Lung (tissue), 12 donors: ENCODE results near the gene PRKCE. TPM values are rescaled to one million over a fixed set of nuclear protein-coding genes. Genes with fewer than 3 reads are reported as not detected.

Source experiments
- ATAC-seq: fragments of 200-7000 bp; cut with Tn5 transposase; one replicate; pipeline ENCODE4 v1.9.1; 2020; ENCODE audit warnings: moderate number of reproducible peaks; ENCODE audit not compliant: insufficient read depth, low FRiP score
- DNase-seq, 3 donors: peaks; one replicate each; pipeline ENCODE4 v3.0.0-alpha.2; 2013 to 2017
- H3K27ac ChIP-seq, 2 donors: one replicate each; pipeline ENCODE4 v1.5.1; 2013; ENCODE audit warnings: mild to moderate bottlenecking in 2 of 2, moderate library complexity in 2 of 2, control low read depth in 1 of 2, inconsistent platforms in 1 of 2, low read depth in 1 of 2, low read length in 1 of 2
- H3K27me3 ChIP-seq, 3 donors: one replicate each; pipeline ENCODE4 v1.5.1; 2013; ENCODE audit warnings: low read length in 2 of 3; ENCODE audit not compliant: control insufficient read depth in 3 of 3, insufficient read depth in 3 of 3
- H3K36me3 ChIP-seq, 4 donors: one replicate each; pipeline ENCODE4 v1.5.1; 2013; ENCODE audit warnings: low read length in 4 of 4, mild to moderate bottlenecking in 1 of 4, moderate library complexity in 1 of 4; ENCODE audit not compliant: control insufficient read depth in 4 of 4, insufficient read depth in 4 of 4
- H3K4me1 ChIP-seq, 5 donors: one replicate each; pipeline ENCODE4 v1.5.1; 2013; ENCODE audit warnings: low read length in 5 of 5, mild to moderate bottlenecking in 2 of 5, moderate library complexity in 1 of 5; ENCODE audit not compliant: control insufficient read depth in 5 of 5, insufficient read depth in 5 of 5
- H3K4me3 ChIP-seq: one replicate; pipeline ENCODE4 v1.5.1; 2013; ENCODE audit warnings: mild to moderate bottlenecking, control low read depth, moderate library complexity
- H3K9ac ChIP-seq, 2 donors: one replicate each; pipeline ENCODE4 v1.5.1; 2013; ENCODE audit warnings: low read length in 2 of 2, control low read depth in 1 of 2; ENCODE audit not compliant: insufficient read depth in 1 of 2
- H3K9me3 ChIP-seq, 4 donors: one replicate each; pipeline ENCODE4 v1.5.1; 2013; ENCODE audit warnings: low read length in 3 of 4, mild to moderate bottlenecking in 1 of 4, moderate library complexity in 1 of 4; ENCODE audit not compliant: control insufficient read depth in 4 of 4, insufficient read depth in 3 of 4
- CTCF ChIP-seq: IDR thresholded peaks from 2 replicates; pipeline ENCODE4 v1.5.1; 2012; ENCODE audit warnings: mild to moderate bottlenecking; ENCODE audit errors: control extremely low read depth, extremely low read depth
- WGBS, 2 donors: extraction: QIAGEN DNeasy Blood & Tissue Kit; methylation state at CpG; one replicate each; pipeline ENCODE4 v1.1.7; 2013; 5-methylcytosine and 5-hydroxymethylcytosine counted together
- polyA plus RNA-seq, 2 donors: library from polyadenylated mRNA; stranded (reverse); fragments of 200-250 nt; gene quantifications; one replicate each; pipeline ENCODE4 v1.2.1, GENCODE V29; 2013
- total RNA-seq, 2 donors: library from RNA; depleted of rRNA in 1 of 2; stranded (reverse); fragments of >200 nt in 1 of 2; gene quantifications; one replicate each; pipeline ENCODE4 v1.2.1, GENCODE V29; 2014 to 2021
- donor health status: control.
- donor health status: control.
- donor health status: Bipolar disorder and iron deficiency.
- donor health status: healthy.
- donor health status: DM: yes; HTN: yes; CAD: no.

Gene PRKCE
- total and polyA plus RNA-seq, 4 donors = 12.5 to 82.2 (median 32.1) TPM

- H3K27ac ChIP-seq = peak overlapping the region in 1 of 2 donors; percentile 44
- H3K4me3 ChIP-seq = no peak overlapping the region
- no peak for ATAC-seq
Measured at GRCh38 chr2:46003903-46004473, 352.5 kb downstream of the PRKCE start.

GRCh38 chr2:46006473-46007025 lies 355.1 kb downstream of the PRKCE start:
- Histone ChIP-seq H3K9me3 (no peaks in the 10 kb centered on the region), H3K27ac (no peak overlapping the region), H3K9ac (no peak overlapping the region), H3K4me3 (no peak overlapping the region), H3K27me3 (no peaks in the 10 kb centered on the region), H3K4me1 (peaks cover 1 to 41% (median 9%) of the 10 kb centered on the region in 5 donors), H3K36me3 (peaks cover 0 to 16% (median 11%) of the 10 kb centered on the region in 4 donors)
- WGBS, 2 donors = 94% methylated on average over 7 of the region's 7 CpGs
- ATAC-seq = no peak
- no peak for DNase-seq
- no peak for TF ChIP-seq CTCF

More at GRCh38 chr2:46003903-46004473, 352.5 kb downstream of the PRKCE start:
- Histone ChIP-seq H3K9ac (no peak overlapping the region), H3K36me3 (peaks cover 0 to 16% (median 10%) of the 10 kb centered on the region in 4 donors), H3K4me1 (peaks cover 5 to 28% (median 12%) of the 10 kb centered on the region in 5 donors), H3K27me3 (no peaks in the 10 kb centered on the region), H3K9me3 (no peaks in the 10 kb centered on the region)
- 89 to 91% methylated on average over 9 of the region's 9 CpGs for WGBS, 2 donors
- no peak for TF ChIP-seq CTCF
- no peak for DNase-seq

GRCh38 chr2:46007412-46007811 lies 355.9 kb downstream of the PRKCE start:
- Histone ChIP-seq H3K4me1 (peaks cover 0 to 33% (median 9%) of the 10 kb centered on the region in 5 donors), H3K4me3 (no peak overlapping the region), H3K9me3 (no peaks in the 10 kb centered on the region), H3K36me3 (peaks cover 0 to 19% (median 12%) of the 10 kb centered on the region in 4 donors), H3K9ac (no peak overlapping the region), H3K27me3 (no peaks in the 10 kb centered on the region), H3K27ac (no peak overlapping the region)
- TF ChIP-seq CTCF = no peak
- ATAC-seq (no peak), DNase-seq (no peak)
- WGBS, 2 donors = 91 to 93% methylated on average over 11 of the region's 11 CpGs
